ENCODE measurements around the gene MECP2.

DNA sequence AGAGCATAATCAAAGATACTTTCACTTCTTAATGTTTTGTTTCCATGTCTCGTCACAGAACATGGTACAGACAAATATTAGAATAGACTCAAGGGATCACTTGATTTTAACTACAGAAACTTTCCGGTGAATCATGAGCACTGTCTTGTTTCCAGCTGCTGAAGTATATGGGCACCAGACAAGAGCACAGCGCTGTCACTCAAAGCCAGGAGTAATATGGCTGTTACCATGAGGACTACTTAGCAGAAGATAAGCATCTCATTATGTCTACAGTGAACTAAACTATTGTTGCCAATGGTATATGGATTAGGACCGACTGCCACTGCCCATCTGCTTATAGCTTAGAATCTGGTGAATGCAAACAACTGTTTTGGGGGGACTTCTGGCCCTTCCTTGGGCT, 34.3 kb downstream of the MECP2 start:
- TF ChIP-seq EZH2phosphoT487 (IDR thresholded peaks at IDR 0.05; ENCODE audit: borderline replicate concordance): no peak
- TF ChIP-seq, protein P1, sequence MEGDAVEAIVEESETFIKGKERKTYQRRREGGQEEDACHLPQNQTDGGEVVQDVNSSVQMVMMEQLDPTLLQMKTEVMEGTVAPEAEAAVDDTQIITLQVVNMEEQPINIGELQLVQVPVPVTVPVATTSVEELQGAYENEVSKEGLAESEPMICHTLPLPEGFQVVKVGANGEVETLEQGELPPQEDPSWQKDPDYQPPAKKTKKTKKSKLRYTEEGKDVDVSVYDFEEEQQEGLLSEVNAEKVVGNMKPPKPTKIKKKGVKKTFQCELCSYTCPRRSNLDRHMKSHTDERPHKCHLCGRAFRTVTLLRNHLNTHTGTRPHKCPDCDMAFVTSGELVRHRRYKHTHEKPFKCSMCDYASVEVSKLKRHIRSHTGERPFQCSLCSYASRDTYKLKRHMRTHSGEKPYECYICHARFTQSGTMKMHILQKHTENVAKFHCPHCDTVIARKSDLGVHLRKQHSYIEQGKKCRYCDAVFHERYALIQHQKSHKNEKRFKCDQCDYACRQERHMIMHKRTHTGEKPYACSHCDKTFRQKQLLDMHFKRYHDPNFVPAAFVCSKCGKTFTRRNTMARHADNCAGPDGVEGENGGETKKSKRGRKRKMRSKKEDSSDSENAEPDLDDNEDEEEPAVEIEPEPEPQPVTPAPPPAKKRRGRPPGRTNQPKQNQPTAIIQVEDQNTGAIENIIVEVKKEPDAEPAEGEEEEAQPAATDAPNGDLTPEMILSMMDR (conservative IDR thresholded peaks at IDR 0.05; ENCODE audit: low read length): no peak
